Measurements from ENCODE around the gene COL27A1. TPM values are rescaled to one million over a fixed set of nuclear protein-coding genes. Genes with fewer than 3 reads are reported as not detected.

The COL27A1 gene
- total RNA-seq, 1 donor from 2014 or later: 8.5 TPM

- no peak for TF ChIP-seq CTCF (conservative IDR thresholded peaks at IDR 0.05; ENCODE audit: low read depth, low read length)
- DNase-seq (ENCODE audit: low read depth): no peak
- H3K4me3 ChIP-seq (ENCODE audit: low read depth, low read length): no peak overlapping the region
Measured at GRCh38 chr9:114289571-114290481, 134.5 kb downstream of the COL27A1 start.

GRCh38 chr9:114290561-114290986 lies 135.2 kb downstream of the COL27A1 start:
- no peak for DNase-seq (ENCODE audit: low read depth)
- no peak for TF ChIP-seq CTCF (conservative IDR thresholded peaks at IDR 0.05; ENCODE audit: low read depth, low read length)
- H3K4me3 ChIP-seq (ENCODE audit: low read depth, low read length): no peak overlapping the region

GRCh38 chr9:114291064-114291474 lies 135.7 kb downstream of the COL27A1 start:
- no peak overlapping the region for H3K4me3 ChIP-seq (ENCODE audit: low read depth, low read length)
- TF ChIP-seq CTCF (conservative IDR thresholded peaks at IDR 0.05; ENCODE audit: low read depth, low read length): peak; percentile 79
- no peak for DNase-seq (ENCODE audit: low read depth)

- H3K4me3 ChIP-seq (ENCODE audit: low read depth, low read length): no peak overlapping the region
- no peak for TF ChIP-seq CTCF (conservative IDR thresholded peaks at IDR 0.05; ENCODE audit: low read depth, low read length)
- DNase-seq (ENCODE audit: low read depth): no peak
Measured at GRCh38 chr9:114291886-114292590, 136.7 kb downstream of the COL27A1 start.

GRCh38 chr9:114294664-114295063 lies 139.3 kb downstream of the COL27A1 start:
- no peak for TF ChIP-seq CTCF (conservative IDR thresholded peaks at IDR 0.05; ENCODE audit: low read depth, low read length)
- DNase-seq (ENCODE audit: low read depth): no peak
- H3K4me3 ChIP-seq (ENCODE audit: low read depth, low read length): no peak overlapping the region

- no peak overlapping the region for H3K4me3 ChIP-seq (ENCODE audit: low read depth, low read length)
- DNase-seq (ENCODE audit: low read depth): no peak
- TF ChIP-seq CTCF (conservative IDR thresholded peaks at IDR 0.05; ENCODE audit: low read depth, low read length): no peak
Measured at GRCh38 chr9:114296338-114296737, 141.0 kb downstream of the COL27A1 start.

All from epithelial cell of proximal tubule (primary cell).